Neural cell (in vitro differentiated cells): ENCODE results near the gene ENPP1. TPM values are rescaled to one million over a fixed set of nuclear protein-coding genes. Genes with fewer than 3 reads are reported as not detected.

Source experiments
- H2AFZ ChIP-seq: fragments of 200-600, 300-800 bp; sonication (generic), shearing (Covaris generic); 2 replicates; pipeline ENCODE4 v1.6.0; 2014; ENCODE audit warnings: low read depth, mild to moderate bottlenecking, antibody characterized with exemption, low read length, moderate library complexity
- H3F3A ChIP-seq: fragments of 200-600 bp; shearing (Covaris generic); 2 replicates; pipeline ENCODE4 v1.6.1; 2016; ENCODE audit warnings: mild to moderate bottlenecking, moderate library complexity, mixed read lengths, antibody characterized with exemption, low read length; ENCODE audit not compliant: insufficient read depth, poor library complexity, severe bottlenecking
- H3K27ac ChIP-seq: fragments of 200-600, 300-800 bp; sonication (generic), shearing (Covaris generic); 2 replicates; pipeline ENCODE4 v1.5.1; 2014; ENCODE audit warnings: mild to moderate bottlenecking, low read length, moderate library complexity
- H3K27me3 ChIP-seq: fragments of 300-800, 200-600 bp; sonication (generic), shearing (Covaris generic); 2 replicates; pipeline ENCODE4 v1.6.0; 2014; ENCODE audit warnings: mild to moderate bottlenecking, low read depth, low read length, moderate library complexity; ENCODE audit not compliant: insufficient read depth
- H3K36me3 ChIP-seq: fragments of 300-800, 200-600 bp; sonication (generic), shearing (Covaris generic); 2 replicates; pipeline ENCODE4 v1.5.1; 2014; ENCODE audit warnings: mild to moderate bottlenecking, antibody characterized with exemption, low read length, moderate library complexity; ENCODE audit not compliant: insufficient read depth
- H3K4me2 ChIP-seq: fragments of 300-800, 200-600 bp; sonication (generic), shearing (Covaris generic); 2 replicates; pipeline ENCODE4 v1.6.0; 2014; ENCODE audit warnings: mild to moderate bottlenecking, low read length
- H3K4me3 ChIP-seq: fragments of 300-800, 200-600 bp; sonication (generic), shearing (Covaris generic); 2 replicates; pipeline ENCODE4 v1.5.1; 2014; ENCODE audit warnings: mild to moderate bottlenecking, low read length, moderate library complexity
- H3K79me2 ChIP-seq: fragments of 200-600 bp; shearing (Covaris generic); replicated peaks from 2 replicates; pipeline ENCODE4 v1.6.0; 2014; ENCODE audit warnings: mild to moderate bottlenecking, low read length, moderate library complexity; ENCODE audit not compliant: insufficient read depth
- H3K9ac ChIP-seq: fragments of 300-800, 200-600 bp; sonication (generic), shearing (Covaris generic); 2 replicates; pipeline ENCODE4 v1.6.1; 2016; ENCODE audit warnings: mild to moderate bottlenecking, low read length, mixed read lengths
- H3K9me2 ChIP-seq: fragments of 200-600 bp; shearing (Covaris generic); 2 replicates; pipeline ENCODE4 v1.6.1; 2016; ENCODE audit warnings: mild to moderate bottlenecking, low read length, mixed read lengths; ENCODE audit not compliant: insufficient read depth
- H3K9me3 ChIP-seq: fragments of 200-600, 300-800 bp; sonication (generic), shearing (Covaris generic); 2 replicates; pipeline ENCODE4 v1.6.1; 2016; ENCODE audit warnings: mild to moderate bottlenecking, mixed run types, low read length, moderate library complexity, mixed read lengths
- H4K20me1 ChIP-seq: fragments of 200-600 bp; shearing (Covaris generic); 2 replicates; pipeline ENCODE4 v1.6.1; 2016; ENCODE audit warnings: mild to moderate bottlenecking, mixed run types; ENCODE audit not compliant: insufficient read depth
- CTCF ChIP-seq: fragments of 450-650 bp; IDR thresholded peaks from 2 replicates; pipeline ENCODE4 v1.5.1; 2014; ENCODE audit warnings: antibody characterized with exemption, mild to moderate bottlenecking, moderate library complexity; ENCODE audit not compliant: poor library complexity, severe bottlenecking
- EP300 ChIP-seq: fragments of 450-650 bp; conservative IDR thresholded peaks from 2 replicates; pipeline ENCODE4 v1.6.1; 2014; ENCODE audit warnings: antibody characterized with exemption, mild to moderate bottlenecking, moderate library complexity; ENCODE audit not compliant: poor library complexity, severe bottlenecking
- EZH2 ChIP-seq: fragments of 200-600, 300-800 bp; shearing (Covaris generic), sonication (generic); IDR thresholded peaks from 2 replicates; pipeline ENCODE4 v1.6.1; 2014; ENCODE audit warnings: antibody characterized with exemption, low read length, borderline replicate concordance, mild to moderate bottlenecking; ENCODE audit not compliant: insufficient read depth, poor library complexity, severe bottlenecking
- MXI1 ChIP-seq: fragments of 450-650 bp; conservative IDR thresholded peaks from 2 replicates; pipeline ENCODE4 v1.6.1; 2014; ENCODE audit warnings: antibody characterized with exemption, mild to moderate bottlenecking; ENCODE audit not compliant: poor library complexity, severe bottlenecking
- POLR2AphosphoS5 ChIP-seq: IDR thresholded peaks from 2 replicates; pipeline ENCODE4 v1.6.1; 2012
- RAD21 ChIP-seq: fragments of 450-650 bp; conservative IDR thresholded peaks from 2 replicates; pipeline ENCODE4 v1.6.1; 2014; ENCODE audit warnings: antibody characterized with exemption, mild to moderate bottlenecking, moderate library complexity
- REST ChIP-seq: IDR thresholded peaks from 2 replicates; pipeline ENCODE4 v1.6.1; 2012; ENCODE audit warnings: borderline replicate concordance
- SMC3 ChIP-seq: fragments of 450-650 bp; conservative IDR thresholded peaks from 2 replicates; pipeline ENCODE4 v1.6.1; 2014; ENCODE audit warnings: antibody characterized with exemption, mild to moderate bottlenecking, moderate library complexity; ENCODE audit not compliant: poor library complexity
- TAF1 ChIP-seq: IDR thresholded peaks from 2 replicates; pipeline ENCODE4 v1.6.1; 2012; ENCODE audit warnings: low read depth
- polyA plus RNA-seq: library from polyadenylated mRNA; depleted of rRNA; stranded (reverse); fragments of >200 nt; gene quantifications from 2 replicates; pipeline ENCODE4 v1.2.3, GENCODE V29; 2014

ENPP1 gene
- polyA plus RNA-seq, 1 donor from 2014 or later, result not detected

- H3K79me2 ChIP-seq, result no peaks in the 10 kb centered on the region
- no peak overlapping the region for H3K9ac ChIP-seq
- no peak overlapping the region for H3K4me2 ChIP-seq
- no peak overlapping the region for H3K27ac ChIP-seq
- no peaks in the 10 kb centered on the region for H3K9me2 ChIP-seq
- H3K27me3 ChIP-seq, result no peaks in the 10 kb centered on the region
- no peak overlapping the region for H2AFZ ChIP-seq
- H3F3A ChIP-seq, result no peaks in the 10 kb centered on the region
- no peaks in the 10 kb centered on the region for H4K20me1 ChIP-seq
- TF ChIP-seq EP300 (no peak), RAD21 (no peak), SMC3 (no peak), POLR2AphosphoS5 (no peak), TAF1 (no peak), MXI1 (no peak), CTCF (no peak), REST (no peak), EZH2 (no peak)
- H3K9me3 ChIP-seq, result no peaks in the 10 kb centered on the region
- no peak overlapping the region for H3K4me3 ChIP-seq
- no peaks in the 10 kb centered on the region for H3K36me3 ChIP-seq
Observed at GRCh38 chr6:131765081-131765803, 42.6 kb upstream of the ENPP1 start.

GRCh38 chr6:131765804-131766135 is 42.0 kb upstream of the ENPP1 start:
- H3K4me3 ChIP-seq, result no peak overlapping the region
- no peak overlapping the region for H3K27ac ChIP-seq
- no peak overlapping the region for H3K9ac ChIP-seq
- no peaks in the 10 kb centered on the region for H3K79me2 ChIP-seq
- no peaks in the 10 kb centered on the region for H3F3A ChIP-seq
- no peaks in the 10 kb centered on the region for H3K9me3 ChIP-seq
- no peaks in the 10 kb centered on the region for H4K20me1 ChIP-seq
- no peak overlapping the region for H2AFZ ChIP-seq
- TF ChIP-seq EP300, result no peak
- TF ChIP-seq SMC3, result no peak
- no peak for TF ChIP-seq EZH2
- TF ChIP-seq RAD21, result no peak
- TF ChIP-seq REST, result no peak
- no peak for TF ChIP-seq TAF1
- no peak for TF ChIP-seq POLR2AphosphoS5
- H3K4me2 ChIP-seq, result no peak overlapping the region
- no peaks in the 10 kb centered on the region for H3K9me2 ChIP-seq
- no peaks in the 10 kb centered on the region for H3K36me3 ChIP-seq
- no peaks in the 10 kb centered on the region for H3K27me3 ChIP-seq
